GM12878 (cell line): Measurements from ENCODE around the gene MIR17HG. TPM values are rescaled to one million over a fixed set of nuclear protein-coding genes. Genes with fewer than 3 reads are reported as not detected.

ENCODE experiments used
- ATAC-seq: fragments of 200-7000 bp; cut with Tn5 transposase; 3 replicates; pipeline ENCODE4 v1.9.1; 2020; ENCODE audit warnings: mild to moderate bottlenecking, moderate library complexity
- BruUV-seq: library from RNA; stranded (reverse); fragments of 400-500 nt; replicated peaks from 2 replicates; lab custom pipeline; 2021; lab: Mats Ljungman, UMichigan
- CTCF ChIA-PET: fragments of 300-600 bp; sonication (Branson Sonifier 250); formaldehyde crosslinking; extraction: SDS; loops from one replicate; lab custom pipeline; 2021; ENCODE audit warnings: inconsistent platforms; lab: Yijun Ruan, JAX
- POLR2A ChIA-PET: fragments of 350-600 bp; formaldehyde crosslinking; extraction: SDS; loops from one replicate; lab custom pipeline; 2021; ENCODE audit warnings: inconsistent platforms; lab: Charles Lee
- RAD21 ChIA-PET: fragments of 300-600 bp; sonication (Branson Sonifier 250); formaldehyde crosslinking; loops from one replicate; lab custom pipeline; 2023; ENCODE audit warnings: antibody characterized with exemption; ENCODE audit not compliant: unreplicated experiment; lab: Charles Lee
- SMC1A ChIA-PET: fragments of 300-600 bp; sonication (Branson Sonifier 250); formaldehyde crosslinking; loops from one replicate; lab custom pipeline; 2023; ENCODE audit not compliant: unreplicated experiment, uncharacterized antibody; lab: Charles Lee
- DNase-seq: peaks from one replicate; pipeline ENCODE4 v3.0.0-alpha.2; 2011; ENCODE audit warnings: low read depth, low spot score
- FAIRE-seq: peaks from 3 replicates; lab custom pipeline; 2011; peaks lifted over from hg19 to GRCh38; lab: Jason Lieb, UNC
- H2AFZ ChIP-seq: 2 replicates; pipeline ENCODE4 v1.6.0; 2011; ENCODE audit warnings: low read depth, low read length, control low read depth; ENCODE audit not compliant: control insufficient read depth
- H3K27ac ChIP-seq: 2 replicates; pipeline ENCODE4 v1.5.1; 2011; ENCODE audit warnings: control low read depth; ENCODE audit not compliant: control insufficient read depth, insufficient read depth
- H3K27me3 ChIP-seq, 2 experiments: replicated peaks in 1 of 2; 2 replicates each; pipeline versions ENCODE4 v1.6.0 to v1.6.1; 2011; ENCODE audit warnings: low read length in 1 of 2; ENCODE audit not compliant: control insufficient read depth in 2 of 2, insufficient read depth in 2 of 2
- H3K36me3 ChIP-seq, 2 experiments: 2 replicates each; pipeline ENCODE4 v1.5.1; 2011; ENCODE audit warnings: low read length in 1 of 2; ENCODE audit not compliant: control insufficient read depth in 2 of 2, insufficient read depth in 2 of 2
- H3K4me1 ChIP-seq: 2 replicates; pipeline ENCODE4 v1.6.1; 2011; ENCODE audit warnings: mild to moderate bottlenecking, low read length, moderate library complexity, mixed read lengths; ENCODE audit not compliant: control insufficient read depth, insufficient read depth
- H3K4me2 ChIP-seq: 2 replicates; pipeline ENCODE4 v1.6.0; 2011; ENCODE audit warnings: control low read depth; ENCODE audit not compliant: control insufficient read depth, insufficient read depth
- H3K4me3 ChIP-seq: fragments of 200-600 bp; sonication (generic); 2 replicates; pipeline ENCODE4 v1.5.1; 2016
- H3K79me2 ChIP-seq: 2 replicates; pipeline ENCODE4 v1.6.0; 2011; ENCODE audit warnings: low read length; ENCODE audit not compliant: control insufficient read depth, insufficient read depth
- H3K9ac ChIP-seq: 2 replicates; pipeline ENCODE4 v1.8.0; 2011; ENCODE audit warnings: low read length, control low read depth, mixed read lengths; ENCODE audit not compliant: control insufficient read depth, insufficient read depth
- H3K9me3 ChIP-seq: replicated peaks from 3 replicates; pipeline ENCODE4 v1.5.1; 2011; ENCODE audit warnings: mild to moderate bottlenecking, low read length; ENCODE audit not compliant: control insufficient read depth, insufficient read depth
- H4K20me1 ChIP-seq: 2 replicates; pipeline ENCODE4 v1.6.0; 2011; ENCODE audit not compliant: control insufficient read depth, insufficient read depth
- POLR2AphosphoS5 ChIP-seq: IDR thresholded peaks from 2 replicates; pipeline ENCODE4 v1.6.1; 2011; ENCODE audit warnings: mild to moderate bottlenecking, low read length, inconsistent platforms
- RAD21 ChIP-seq: IDR thresholded peaks from 2 replicates; pipeline ENCODE4 v1.6.1; 2011; ENCODE audit warnings: mild to moderate bottlenecking, low read depth, low read length, moderate library complexity; ENCODE audit not compliant: insufficient read depth
- RAD51 ChIP-seq: fragments of 450-650 bp; IDR thresholded peaks from 2 replicates; pipeline ENCODE4 v1.6.1; 2016; ENCODE audit warnings: moderate library complexity, mild to moderate bottlenecking, inconsistent platforms
- SIX5 ChIP-seq: IDR thresholded peaks from 2 replicates; pipeline ENCODE4 v1.6.1; 2011; ENCODE audit warnings: mild to moderate bottlenecking, low read depth, low read length, moderate library complexity; ENCODE audit not compliant: severe bottlenecking
- SMAD1 ChIP-seq: fragments of 450-650 bp; IDR thresholded peaks from 2 replicates; pipeline ENCODE4 v1.6.1; 2018; ENCODE audit warnings: mild to moderate bottlenecking, low read depth; ENCODE audit not compliant: partially characterized antibody
- WGBS: methylation state at CpG from one replicate; pipeline ENCODE4 v1.1.6; 2016; ENCODE audit warnings: low lambda C conversion rate; ENCODE audit not compliant: insufficient replicate concordance, insufficient coverage; ENCODE audit errors: missing lambda C conversion rate; 5-methylcytosine and 5-hydroxymethylcytosine counted together
- in situ Hi-C: fragments of 300-500 bp; cut with MboI; formaldehyde crosslinking; loops from 9 replicates; pipeline ENCODE4 v1.14.3; 2018; ENCODE audit warnings: mixed read lengths
- intact Hi-C: fragments of 100-400 bp; cut with micrococcal nuclease; formaldehyde crosslinking; loops from one replicate; pipeline ENCODE4 v1.14.2; 2022; ENCODE audit not compliant: unreplicated experiment
- polyA plus RNA-seq, 11 experiments: library from polyadenylated mRNA; depleted of rRNA in 4 of 11; unstranded in 6 of 11; stranded (reverse) in 5 of 11; fragments of >200 nt; fragmentation: Nextera tagmentation in 4 of 11; fragmentation: Illumina TruSeq in 1 of 11; extraction: Ambion mirVana in 4 of 11; extraction: Trizol in 1 of 11; gene quantifications; 1 replicate in 1 of 11; 2 replicates in 10 of 11; pipeline versions ENCODE4 v1.2.1 to v1.2.3, GENCODE V29; 2011 to 2016; ENCODE audit warnings: inconsistent platforms in 2 of 11, missing spikeins in 2 of 11, low read depth in 1 of 11
- total RNA-seq, 4 experiments: library from RNA; depleted of rRNA in 3 of 4; stranded (reverse); fragments of >200 nt in 3 of 4; fragmentation: Illumina TruSeq in 1 of 4; extraction: Trizol in 1 of 4; gene quantifications; 2 replicates each; pipeline versions ENCODE4 v1.2.1 to v1.2.3, GENCODE V29; 2013 to 2021
- TF ChIP-seq, protein P1 (sequence below): IDR thresholded peaks from 2 replicates; pipeline ENCODE4 v1.6.1; 2011; ENCODE audit warnings: borderline replicate concordance, low read depth, mild to moderate bottlenecking, moderate library complexity, low read length; ENCODE audit not compliant: insufficient read depth, poor library complexity, severe bottlenecking
- TF ChIP-seq, protein P2 (sequence below): fragments of 450-650 bp; formaldehyde crosslinking; IDR thresholded peaks from 2 replicates; pipeline ENCODE4 v1.5.0; 2022; ENCODE audit warnings: mild to moderate bottlenecking, missing genetic modification characterization

Gene MIR17HG
- total and polyA plus RNA-seq, 10 of the 15 experiments (the other 5 are each of a cell fraction or from before 2014, with no cell fraction given) = 4.4 to 37.7 (median 15.1) TPM

DNA sequence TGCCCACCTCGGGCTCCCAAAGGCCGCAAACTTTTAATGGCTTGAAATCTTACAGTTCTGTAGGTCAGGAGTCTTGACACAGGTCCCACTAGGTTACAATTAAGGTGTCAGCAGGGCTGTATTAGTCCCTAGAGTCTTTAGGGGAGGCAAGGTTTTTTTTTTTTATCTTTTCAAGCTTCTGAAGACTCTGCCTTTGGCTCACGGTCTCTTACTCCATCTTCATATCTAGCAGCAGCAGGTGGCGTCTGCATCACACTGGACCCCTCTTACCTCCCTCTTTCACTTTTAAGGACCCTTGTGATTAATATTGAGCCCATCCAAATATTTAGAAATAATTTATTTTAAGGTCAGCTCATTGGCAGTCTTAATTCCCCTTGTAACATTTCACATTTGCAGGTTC lies 11.6 kb downstream of the MIR17HG start:
- ChIA-PET CTCF (interaction anchor here (0.5 to 4.6 kb wide), 7 partner anchors 10 to 47 kb away, joined by 3 to 35 read pairs (median 5); no protein-coding TSS in a partner anchor), RAD21 (interaction anchor here (1.4 to 2.2 kb wide), 2 partner anchors 8 to 45 kb away, joined by 5 to 8 read pairs; no protein-coding TSS in a partner anchor), SMC1A (interaction anchor here (0.9 to 3.4 kb wide), 9 partner anchors 7 to 49 kb away, joined by 3 to 18 read pairs (median 4); no protein-coding TSS in a partner anchor), POLR2A (interaction anchor here (2.0 kb wide), 1 partner anchor 46 kb away, joined by 8 read pairs; no protein-coding TSS in a partner anchor)
- DNase-seq (no peak), ATAC-seq (peak; percentile 8; the same call in 2 of the 3 replicates), FAIRE-seq (no peak)
- TF ChIP-seq SMAD1 (no peak), RAD21 (no peak), SIX5 (no peak), RAD51 (no peak), POLR2AphosphoS5 (no peak)
- TF ChIP-seq, protein P1, sequence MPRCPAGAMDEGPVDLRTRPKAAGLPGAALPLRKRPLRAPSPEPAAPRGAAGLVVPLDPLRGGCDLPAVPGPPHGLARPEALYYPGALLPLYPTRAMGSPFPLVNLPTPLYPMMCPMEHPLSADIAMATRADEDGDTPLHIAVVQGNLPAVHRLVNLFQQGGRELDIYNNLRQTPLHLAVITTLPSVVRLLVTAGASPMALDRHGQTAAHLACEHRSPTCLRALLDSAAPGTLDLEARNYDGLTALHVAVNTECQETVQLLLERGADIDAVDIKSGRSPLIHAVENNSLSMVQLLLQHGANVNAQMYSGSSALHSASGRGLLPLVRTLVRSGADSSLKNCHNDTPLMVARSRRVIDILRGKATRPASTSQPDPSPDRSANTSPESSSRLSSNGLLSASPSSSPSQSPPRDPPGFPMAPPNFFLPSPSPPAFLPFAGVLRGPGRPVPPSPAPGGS = no peak
- TF ChIP-seq, protein P2, sequence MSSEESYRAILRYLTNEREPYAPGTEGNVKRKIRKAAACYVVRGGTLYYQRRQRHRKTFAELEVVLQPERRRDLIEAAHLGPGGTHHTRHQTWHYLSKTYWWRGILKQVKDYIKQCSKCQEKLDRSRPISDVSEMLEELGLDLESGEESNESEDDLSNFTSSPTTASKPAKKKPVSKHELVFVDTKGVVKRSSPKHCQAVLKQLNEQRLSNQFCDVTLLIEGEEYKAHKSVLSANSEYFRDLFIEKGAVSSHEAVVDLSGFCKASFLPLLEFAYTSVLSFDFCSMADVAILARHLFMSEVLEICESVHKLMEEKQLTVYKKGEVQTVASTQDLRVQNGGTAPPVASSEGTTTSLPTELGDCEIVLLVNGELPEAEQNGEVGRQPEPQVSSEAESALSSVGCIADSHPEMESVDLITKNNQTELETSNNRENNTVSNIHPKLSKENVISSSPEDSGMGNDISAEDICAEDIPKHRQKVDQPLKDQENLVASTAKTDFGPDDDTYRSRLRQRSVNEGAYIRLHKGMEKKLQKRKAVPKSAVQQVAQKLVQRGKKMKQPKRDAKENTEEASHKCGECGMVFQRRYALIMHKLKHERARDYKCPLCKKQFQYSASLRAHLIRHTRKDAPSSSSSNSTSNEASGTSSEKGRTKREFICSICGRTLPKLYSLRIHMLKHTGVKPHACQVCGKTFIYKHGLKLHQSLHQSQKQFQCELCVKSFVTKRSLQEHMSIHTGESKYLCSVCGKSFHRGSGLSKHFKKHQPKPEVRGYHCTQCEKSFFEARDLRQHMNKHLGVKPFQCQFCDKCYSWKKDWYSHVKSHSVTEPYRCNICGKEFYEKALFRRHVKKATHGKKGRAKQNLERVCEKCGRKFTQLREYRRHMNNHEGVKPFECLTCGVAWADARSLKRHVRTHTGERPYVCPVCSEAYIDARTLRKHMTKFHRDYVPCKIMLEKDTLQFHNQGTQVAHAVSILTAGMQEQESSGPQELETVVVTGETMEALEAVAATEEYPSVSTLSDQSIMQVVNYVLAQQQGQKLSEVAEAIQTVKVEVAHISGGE (CRISPR knock-in tag) = no peak
- WGBS = 58% methylated on average over 4 of the region's 4 CpGs
- no TSS peak for BruUV-seq
- peaks cover 1 to 21% of the 10 kb centered on the region in 2 experiments; a peak in 2 of 4 replicates for H3K36me3 ChIP-seq
- no peaks in the 10 kb centered on the region for H3K4me1 ChIP-seq
- intact Hi-C loops (no loop called here), in situ Hi-C loops (no loop called here)
- no peaks in the 10 kb centered on the region for H3K27me3 ChIP-seq
- no peak overlapping the region for H3K9ac ChIP-seq
- H2AFZ ChIP-seq = no peak overlapping the region
- H3K79me2 ChIP-seq = no peaks in the 10 kb centered on the region; the same call in 1 of the 2 replicates
- no peak overlapping the region for H3K27ac ChIP-seq
- H3K4me2 ChIP-seq = no peak overlapping the region
- H3K9me3 ChIP-seq = no peaks in the 10 kb centered on the region
- no peaks in the 10 kb centered on the region for H4K20me1 ChIP-seq
- H3K4me3 ChIP-seq = no peak overlapping the region
